SK-N-SH treated with all-trans-retinoic acid at 6 μM for 48 hours (cell line): ENCODE data around the gene TFR2.

ENCODE experiments used
- ARNTL ChIP-seq: fragments of 450-650 bp; formaldehyde crosslinking; IDR thresholded peaks from 2 replicates; pipeline ENCODE4 v1.5.0; 2020; ENCODE audit warnings: low read depth, mild to moderate bottlenecking, moderate library complexity, borderline replicate concordance
- BACH2 ChIP-seq: fragments of 250-450 bp; sonication (Bioruptor Pico); IDR thresholded peaks from 2 replicates; pipeline ENCODE4 v1.9.0; 2021; ENCODE audit warnings: mild to moderate bottlenecking, borderline replicate concordance
- CREB5 ChIP-seq: fragments of 250-450 bp; sonication (Bioruptor Pico); IDR thresholded peaks from 2 replicates; pipeline ENCODE4 v1.5.1; 2020; ENCODE audit warnings: low read depth, mild to moderate bottlenecking, moderate library complexity
- CSRNP3 ChIP-seq: fragments of 250-450 bp; sonication (Bioruptor Pico); IDR thresholded peaks from 2 replicates; pipeline ENCODE4 v1.5.1; 2021; ENCODE audit warnings: mild to moderate bottlenecking, moderate library complexity
- ISL1 ChIP-seq: fragments of 250-450 bp; sonication (Bioruptor Pico); IDR thresholded peaks from 2 replicates; pipeline ENCODE4 v2.1.2; 2022; ENCODE audit warnings: mild to moderate bottlenecking, moderate library complexity
- OSR1 ChIP-seq: fragments of 250-450 bp; sonication (Bioruptor Pico); IDR thresholded peaks from 2 replicates; pipeline ENCODE4 v1.8.0; 2022; ENCODE audit warnings: moderate library complexity, mild to moderate bottlenecking, inconsistent platforms
- PPARA ChIP-seq: fragments of 250-450 bp; sonication (Bioruptor Pico); IDR thresholded peaks from 2 replicates; pipeline ENCODE4 v1.5.0; 2020; ENCODE audit warnings: mild to moderate bottlenecking, borderline replicate concordance
- SNAI2 ChIP-seq: fragments of 250-450 bp; sonication (Bioruptor Pico); IDR thresholded peaks from 2 replicates; pipeline ENCODE4 v1.5.0; 2020; ENCODE audit warnings: mild to moderate bottlenecking, moderate library complexity
- TOX ChIP-seq: fragments of 250-450 bp; sonication (Bioruptor Pico); IDR thresholded peaks from 2 replicates; pipeline ENCODE4 v1.8.0; 2021; ENCODE audit warnings: mild to moderate bottlenecking, moderate library complexity, borderline replicate concordance
- TSHZ2 ChIP-seq: fragments of 250-450 bp; sonication (Bioruptor Pico); IDR thresholded peaks from 2 replicates; pipeline ENCODE4 v1.5.0; 2020; ENCODE audit warnings: mild to moderate bottlenecking, moderate library complexity
- ZFP30 ChIP-seq: fragments of 450-650 bp; formaldehyde crosslinking; IDR thresholded peaks from 2 replicates; pipeline ENCODE4 v1.5.0; 2022; ENCODE audit warnings: mild to moderate bottlenecking, moderate library complexity
- ZNF565 ChIP-seq: fragments of 450-650 bp; formaldehyde crosslinking; conservative IDR thresholded peaks from 2 replicates; pipeline ENCODE4 v1.5.0; 2020; ENCODE audit warnings: low read depth, mild to moderate bottlenecking, moderate library complexity
- ZNF70 ChIP-seq: fragments of 450-650 bp; formaldehyde crosslinking; IDR thresholded peaks from 2 replicates; pipeline ENCODE4 v1.5.0; 2020; ENCODE audit warnings: mild to moderate bottlenecking, moderate library complexity
- ZNF8 ChIP-seq: fragments of 450-650 bp; formaldehyde crosslinking; IDR thresholded peaks from 2 replicates; pipeline ENCODE4 v1.5.0; 2020; ENCODE audit warnings: mild to moderate bottlenecking, moderate library complexity

GRCh38 chr7:100600730-100601038 lies 40.7 kb downstream of the TFR2 start:
- TF ChIP-seq ZNF565 (CRISPR knock-in tag) (no peak), CREB5 (CRISPR knock-in tag) (no peak), PPARA (CRISPR knock-in tag) (no peak), ISL1 (CRISPR knock-in tag) (no peak), CSRNP3 (CRISPR knock-in tag) (no peak), OSR1 (no peak), ZFP30 (CRISPR knock-in tag) (no peak), SNAI2 (CRISPR knock-in tag) (no peak), TOX (no peak), ZNF8 (CRISPR knock-in tag) (no peak), ARNTL (no peak), TSHZ2 (CRISPR knock-in tag) (no peak), ZNF70 (no peak), BACH2 (CRISPR knock-in tag) (no peak)
